Measurements from ENCODE around the gene BCORL1.

Gene BCORL1

GRCh38 chrX:130009658-130010223 lies 27.3 kb downstream of the BCORL1 start:
- no peak for DNase-seq (ENCODE audit: low read depth in 2 of 2)

DNA sequence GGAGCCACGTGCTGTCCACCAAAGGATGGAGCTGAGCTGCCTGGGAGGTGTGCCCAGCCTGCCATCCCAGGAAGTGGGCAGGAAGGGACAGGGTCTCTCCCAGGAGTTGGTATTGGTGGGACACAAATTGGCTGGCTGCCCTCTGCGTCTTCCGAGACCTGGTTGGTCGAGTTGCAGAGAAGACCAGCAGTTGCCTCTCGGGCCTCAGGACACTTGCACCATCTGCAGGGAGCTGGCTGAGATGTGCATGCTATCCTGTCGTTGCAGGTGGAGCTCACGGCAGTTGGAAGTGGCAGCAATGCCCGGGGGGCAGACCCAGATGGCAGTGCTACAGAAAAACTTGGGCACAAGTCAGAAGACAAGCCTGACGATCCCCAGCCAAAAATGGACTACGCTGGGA lies 30.2 kb downstream of the BCORL1 start:
- DNase-seq (ENCODE audit: low read depth in 2 of 2), result no peak

DNA sequence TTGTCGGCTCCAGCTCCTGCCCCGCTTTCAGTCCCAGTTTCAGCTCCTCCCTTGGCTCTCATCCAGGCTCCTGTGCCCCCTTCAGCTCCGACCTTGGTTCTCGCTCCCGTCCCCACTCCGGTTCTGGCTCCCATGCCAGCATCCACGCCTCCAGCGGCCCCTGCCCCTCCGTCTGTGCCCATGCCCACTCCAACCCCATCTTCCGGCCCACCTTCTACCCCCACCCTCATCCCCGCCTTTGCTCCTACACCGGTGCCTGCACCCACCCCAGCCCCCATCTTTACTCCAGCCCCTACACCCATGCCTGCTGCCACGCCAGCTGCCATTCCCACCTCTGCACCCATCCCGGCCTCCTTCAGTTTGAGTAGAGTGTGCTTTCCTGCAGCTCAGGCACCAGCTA lies 31.2 kb downstream of the BCORL1 start:
- no peak for DNase-seq (ENCODE audit: low read depth in 2 of 2)

- no peak for DNase-seq (ENCODE audit: low read depth in 2 of 2)
Measured at GRCh38 chrX:130014356-130014755, 31.9 kb downstream of the BCORL1 start.

DNA sequence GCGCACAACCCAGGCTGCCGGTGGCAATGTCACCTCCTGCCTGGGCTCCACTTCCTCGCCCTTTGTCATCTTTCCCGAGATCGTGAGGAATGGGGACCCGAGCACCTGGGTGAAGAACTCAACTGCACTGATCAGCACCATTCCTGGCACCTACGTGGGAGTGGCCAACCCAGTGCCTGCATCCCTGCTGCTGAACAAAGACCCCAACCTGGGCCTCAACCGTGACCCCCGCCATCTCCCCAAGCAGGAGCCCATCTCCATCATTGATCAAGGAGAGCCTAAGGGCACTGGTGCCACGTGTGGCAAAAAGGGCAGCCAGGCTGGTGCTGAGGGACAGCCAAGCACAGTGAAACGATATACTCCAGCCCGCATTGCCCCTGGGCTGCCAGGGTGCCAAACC lies 32.3 kb downstream of the BCORL1 start:
- DNase-seq (ENCODE audit: low read depth in 2 of 2), result no peak

- no peak for DNase-seq (ENCODE audit: low read depth in 2 of 2)
Measured at GRCh38 chrX:130015181-130015580, 32.7 kb downstream of the BCORL1 start.

GRCh38 chrX:130018143-130018542 lies 35.7 kb downstream of the BCORL1 start:
- DNase-seq (ENCODE audit: low read depth in 2 of 2), result no peak

DNA sequence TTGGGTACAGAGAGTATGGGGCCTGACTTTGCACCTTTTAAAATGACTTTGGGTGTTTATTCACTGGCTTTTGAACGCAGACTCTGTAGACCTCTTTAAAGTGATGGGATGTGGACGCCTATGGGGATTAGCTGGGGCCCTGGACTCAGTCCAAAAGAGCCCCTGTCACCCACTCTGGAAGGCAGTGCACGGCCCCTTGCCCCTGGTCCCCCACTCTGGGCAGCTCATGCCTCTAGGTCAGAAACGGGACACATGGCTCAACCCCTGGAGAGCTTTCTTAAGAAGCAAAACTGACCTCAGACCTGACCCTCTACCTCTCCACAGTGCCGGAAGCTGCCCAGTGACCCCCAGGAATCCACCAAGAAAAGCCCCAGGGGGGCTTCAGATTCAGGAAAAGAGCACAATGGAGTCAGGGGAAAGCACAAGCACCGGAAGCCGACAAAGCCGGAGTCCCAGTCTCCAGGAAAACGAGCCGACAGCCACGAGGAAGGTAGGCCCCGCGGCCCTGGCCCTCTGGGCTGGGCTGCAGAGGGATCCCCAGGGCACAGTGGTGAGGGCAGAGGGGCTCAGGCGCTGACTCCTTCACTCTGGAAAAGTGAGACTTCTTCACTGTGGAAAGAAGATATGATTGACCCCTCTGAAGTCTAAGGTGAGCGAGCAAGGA lies 38.4 kb downstream of the BCORL1 start:
- no peak for DNase-seq (ENCODE audit: low read depth in 2 of 2)

- DNase-seq (ENCODE audit: low read depth in 2 of 2), result peak; percentile 45 to 58
Measured at GRCh38 chrX:130024127-130024526, 41.7 kb downstream of the BCORL1 start.

DNA sequence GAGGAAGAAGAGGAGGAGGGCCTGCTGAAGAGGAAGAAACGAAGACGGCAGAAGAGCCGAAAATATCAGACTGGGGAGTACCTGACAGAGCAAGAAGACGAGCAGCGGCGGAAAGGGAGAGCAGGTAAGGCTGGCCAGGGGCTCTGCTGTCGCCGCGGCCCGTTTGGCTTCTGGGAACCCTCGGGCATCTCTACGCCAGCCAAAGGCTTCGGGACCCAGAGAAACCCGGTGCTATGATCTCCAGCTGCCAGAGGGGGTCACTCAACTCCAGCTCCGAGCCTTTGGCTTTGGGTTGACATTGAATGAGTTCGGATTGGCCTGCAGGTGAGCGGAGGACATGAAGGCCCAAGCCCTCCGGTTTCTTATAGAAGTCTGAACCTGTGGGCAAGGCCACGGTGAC lies 42.8 kb downstream of the BCORL1 start:
- no peak for DNase-seq (ENCODE audit: low read depth in 2 of 2)

- no peak for DNase-seq (ENCODE audit: low read depth in 2 of 2)
Measured at GRCh38 chrX:130027569-130027968, 45.1 kb downstream of the BCORL1 start.

DNA sequence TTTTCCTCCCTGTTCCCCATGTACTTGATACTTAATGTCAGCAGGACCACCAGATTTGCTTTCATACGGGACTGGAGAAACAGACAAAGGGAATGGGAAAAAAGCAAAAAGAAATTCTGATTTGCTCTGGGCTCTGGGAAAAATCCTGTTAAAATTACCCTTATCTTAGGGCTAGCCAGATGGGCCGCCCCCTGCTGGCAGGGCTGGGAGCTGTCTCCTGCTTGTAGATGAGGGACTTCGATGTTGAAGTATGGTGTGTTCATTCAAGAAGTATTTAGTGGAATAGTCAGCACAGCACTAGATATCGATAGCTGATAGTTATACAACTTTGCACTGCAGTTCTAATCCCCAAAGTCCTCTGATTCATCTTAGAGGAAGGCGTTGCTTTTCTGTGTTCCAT lies 45.8 kb downstream of the BCORL1 start:
- peak; percentile 7 to 27 for DNase-seq (ENCODE audit: low read depth in 2 of 2)

DNA sequence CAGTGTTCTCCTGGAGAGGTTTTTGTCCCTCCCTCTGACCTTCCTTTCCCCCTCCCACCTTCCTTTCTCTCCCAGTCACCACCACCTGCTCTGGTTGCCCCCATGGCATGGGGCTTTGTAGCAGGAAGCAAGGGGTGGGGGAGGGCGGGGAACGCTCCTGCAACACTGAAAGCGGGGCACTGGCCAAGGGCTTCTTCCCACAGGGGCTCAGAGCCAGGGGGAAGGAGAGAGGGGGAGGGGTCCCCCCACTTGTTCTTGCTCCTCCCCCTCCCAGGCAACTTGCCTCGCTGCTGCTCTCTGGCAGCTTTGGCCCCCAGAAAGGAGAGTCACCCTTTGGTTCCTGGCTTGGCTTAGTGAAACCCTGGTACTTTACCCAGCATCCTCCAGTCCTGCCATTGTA lies 48.4 kb downstream of the BCORL1 start:
- no peak for DNase-seq (ENCODE audit: low read depth in 2 of 2)

- DNase-seq (ENCODE audit: low read depth in 2 of 2), result no peak
Measured at GRCh38 chrX:130032552-130032951, 50.1 kb downstream of the BCORL1 start.

DNA sequence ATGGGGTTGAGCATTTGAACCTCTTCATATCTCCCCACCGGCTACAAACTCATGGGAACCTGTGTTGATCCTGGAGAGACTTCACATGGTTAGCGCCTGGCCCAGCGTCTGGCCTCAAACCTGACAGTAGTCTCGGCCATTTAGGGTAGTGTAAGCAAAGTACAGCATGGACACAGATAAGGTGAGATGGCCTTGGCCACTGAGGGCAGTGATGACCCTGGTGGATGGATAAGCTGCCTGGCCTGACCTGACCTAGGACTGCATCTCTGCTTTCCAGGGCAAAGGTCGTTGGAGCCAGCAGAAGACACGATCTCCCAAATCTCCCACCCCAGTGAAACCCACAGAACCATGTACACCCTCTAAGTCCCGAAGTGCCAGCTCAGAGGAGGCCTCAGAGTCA lies 51.7 kb downstream of the BCORL1 start:
- no peak for DNase-seq (ENCODE audit: low read depth in 2 of 2)

GRCh38 chrX:130039847-130040246 lies 57.4 kb downstream of the BCORL1 start:
- DNase-seq (ENCODE audit: low read depth in 2 of 2), result no peak

GRCh38 chrX:130047416-130047815 lies 65.0 kb downstream of the BCORL1 start:
- DNase-seq (ENCODE audit: low read depth in 2 of 2), result no peak

DNA sequence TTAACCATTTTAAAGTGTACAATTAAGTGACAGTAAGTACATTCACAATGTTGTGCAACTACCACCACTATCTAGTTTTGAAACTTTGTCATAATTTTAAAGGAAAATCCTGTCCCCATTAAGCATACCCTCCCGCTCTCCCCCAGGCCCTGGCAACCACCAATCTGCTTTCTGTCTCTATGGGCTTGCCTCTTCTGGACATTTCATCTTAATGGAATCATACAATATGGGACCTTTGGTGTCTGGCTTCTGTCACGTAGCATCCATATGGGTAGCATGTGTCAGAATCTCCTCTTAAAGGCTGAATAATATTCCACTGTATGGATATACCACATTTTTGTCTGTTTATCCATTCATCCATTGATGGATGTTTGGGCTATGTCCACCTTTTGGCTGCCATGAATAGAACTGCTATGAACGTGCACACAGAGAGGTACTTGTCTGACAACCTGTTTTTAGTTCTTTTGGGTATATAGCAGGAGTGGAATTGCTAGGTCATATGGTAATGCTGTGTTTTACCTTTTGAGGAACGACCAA lies 66.3 kb downstream of the BCORL1 start:
- no peak for DNase-seq (ENCODE audit: low read depth in 2 of 2)

DNA sequence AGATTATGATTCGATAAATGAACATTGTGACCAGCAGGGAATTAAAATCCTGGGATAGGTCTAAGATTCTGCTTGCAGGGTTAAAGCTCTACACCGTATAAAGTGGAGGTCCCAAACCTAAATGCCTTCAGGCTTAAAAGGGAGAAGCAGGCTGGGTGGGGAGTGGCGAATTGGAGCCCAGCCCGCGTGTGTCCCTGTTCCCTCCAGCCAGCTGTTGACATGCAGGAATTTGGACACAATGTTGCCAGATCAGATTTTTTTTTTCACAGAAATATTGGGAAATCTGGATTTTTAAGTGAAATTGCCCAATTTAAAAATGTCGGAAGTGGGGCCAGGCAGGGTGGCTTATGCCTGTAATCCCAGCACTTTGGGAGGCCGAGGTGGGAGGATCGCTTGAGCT lies 67.4 kb downstream of the BCORL1 start:
- DNase-seq (ENCODE audit: low read depth in 2 of 2), result no peak

DNA sequence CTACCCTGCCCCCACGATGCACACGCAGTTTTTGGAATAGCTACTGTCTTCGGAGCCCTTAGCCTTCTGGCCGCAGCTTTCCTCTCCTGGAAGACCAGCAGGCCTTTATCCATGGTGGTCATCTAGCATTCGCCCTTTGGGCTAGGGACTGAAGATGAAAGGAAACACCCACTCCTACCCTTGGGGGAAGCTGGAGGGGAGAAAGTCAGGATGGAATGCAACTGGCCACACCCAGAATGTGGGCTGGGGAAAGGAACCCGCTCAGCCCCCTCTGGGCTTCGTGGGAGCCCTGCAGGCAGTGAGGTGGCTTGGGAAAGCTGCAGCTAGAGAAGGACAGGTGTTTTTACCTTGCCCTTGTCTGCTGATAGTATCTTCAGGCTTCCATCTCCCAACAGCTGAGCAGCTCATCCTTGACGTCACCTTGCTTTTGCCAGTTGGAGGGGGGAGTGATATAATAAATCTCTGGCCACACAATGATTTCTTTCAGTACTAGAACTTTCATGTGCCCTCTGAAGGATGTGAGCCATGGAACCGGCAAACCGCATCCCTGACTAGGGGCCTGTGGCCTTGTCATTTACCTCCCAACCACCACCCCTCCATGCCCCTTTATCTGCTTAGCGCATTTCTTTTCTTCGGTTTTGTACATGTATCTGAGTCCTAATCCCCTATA lies 68.9 kb downstream of the BCORL1 start:
- no peak for DNase-seq (ENCODE audit: low read depth in 2 of 2)

DNA sequence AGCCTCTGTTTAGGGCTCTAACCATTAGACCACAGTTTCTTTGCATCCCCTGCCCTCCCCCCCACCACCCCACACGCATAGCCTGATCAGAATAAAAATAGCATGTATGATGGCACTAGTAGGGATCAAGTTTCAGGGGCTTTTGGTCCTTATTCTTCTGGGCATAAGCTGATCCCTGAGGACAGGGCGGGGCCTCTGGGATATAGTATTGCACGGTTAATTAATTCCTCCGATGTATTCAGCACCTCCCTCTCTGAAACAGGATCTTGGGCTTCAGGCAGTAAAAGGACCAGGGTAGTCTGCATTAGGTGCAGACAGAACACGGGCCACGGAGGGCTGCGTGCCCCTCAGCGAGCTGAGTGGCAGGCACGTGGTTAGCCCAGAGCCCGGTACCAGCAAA lies 70.8 kb downstream of the BCORL1 start:
- DNase-seq (ENCODE audit: low read depth in 2 of 2), result no peak

DNA sequence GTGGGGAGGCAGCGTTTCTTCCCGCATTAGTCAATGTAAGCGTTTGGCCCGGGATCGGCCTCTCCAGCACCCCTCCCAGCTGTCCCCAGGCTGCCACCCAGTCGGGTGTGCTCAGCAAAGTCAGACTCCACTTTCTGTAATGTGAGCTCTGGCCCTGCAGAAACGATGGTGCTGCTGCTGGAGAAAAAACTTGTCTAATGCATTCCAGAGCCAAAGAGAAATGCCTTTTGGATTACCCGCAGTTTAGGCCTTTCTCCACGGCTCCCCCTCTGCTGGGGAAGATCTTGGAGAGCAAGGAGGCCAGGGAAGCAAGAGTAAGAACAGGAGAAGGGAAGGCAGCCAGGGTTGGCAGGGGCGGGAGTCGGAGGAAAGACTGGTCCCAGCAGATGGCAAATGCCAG lies 72.7 kb downstream of the BCORL1 start:
- no peak for DNase-seq (ENCODE audit: low read depth in 2 of 2)

GRCh38 chrX:130055899-130056298 lies 73.5 kb downstream of the BCORL1 start:
- no peak for DNase-seq (ENCODE audit: low read depth in 2 of 2)

Data from stimulated activated CD8-positive, alpha-beta memory T cell treated with anti-CD3 and anti-CD28 coated beads, Interleukin-15, amount 100 ng/mL, for 48 hours (primary cell).